ENCODE data around the gene CAPN15.

- no peak for TF ChIP-seq CTCF (IDR thresholded peaks at IDR 0.05)
- TF ChIP-seq POLR2A (IDR thresholded peaks at IDR 0.05; ENCODE audit: low read depth), result no peak
- no peak for TF ChIP-seq EP300 (IDR thresholded peaks at IDR 0.05)
Observed at GRCh38 chr16:548586-548985, 21.1 kb downstream of the CAPN15 start.

Measured in esophagus muscularis mucosa (tissue), 4 donors.